ENCODE measurements around the gene ANXA2. TPM values are rescaled to one million over a fixed set of nuclear protein-coding genes. Genes with fewer than 3 reads are reported as not detected.

Gene ANXA2
- total and polyA plus RNA-seq, 2 donors from 2014 or later, result 383 to 867 TPM

- TF ChIP-seq, protein P1, sequence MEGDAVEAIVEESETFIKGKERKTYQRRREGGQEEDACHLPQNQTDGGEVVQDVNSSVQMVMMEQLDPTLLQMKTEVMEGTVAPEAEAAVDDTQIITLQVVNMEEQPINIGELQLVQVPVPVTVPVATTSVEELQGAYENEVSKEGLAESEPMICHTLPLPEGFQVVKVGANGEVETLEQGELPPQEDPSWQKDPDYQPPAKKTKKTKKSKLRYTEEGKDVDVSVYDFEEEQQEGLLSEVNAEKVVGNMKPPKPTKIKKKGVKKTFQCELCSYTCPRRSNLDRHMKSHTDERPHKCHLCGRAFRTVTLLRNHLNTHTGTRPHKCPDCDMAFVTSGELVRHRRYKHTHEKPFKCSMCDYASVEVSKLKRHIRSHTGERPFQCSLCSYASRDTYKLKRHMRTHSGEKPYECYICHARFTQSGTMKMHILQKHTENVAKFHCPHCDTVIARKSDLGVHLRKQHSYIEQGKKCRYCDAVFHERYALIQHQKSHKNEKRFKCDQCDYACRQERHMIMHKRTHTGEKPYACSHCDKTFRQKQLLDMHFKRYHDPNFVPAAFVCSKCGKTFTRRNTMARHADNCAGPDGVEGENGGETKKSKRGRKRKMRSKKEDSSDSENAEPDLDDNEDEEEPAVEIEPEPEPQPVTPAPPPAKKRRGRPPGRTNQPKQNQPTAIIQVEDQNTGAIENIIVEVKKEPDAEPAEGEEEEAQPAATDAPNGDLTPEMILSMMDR (IDR thresholded peaks at IDR 0.05; ENCODE audit: borderline replicate concordance, extremely low read depth, insufficient read depth), result no peak
- no peaks in the 10 kb centered on the region for H3K27me3 ChIP-seq (ENCODE audit: control insufficient read depth, insufficient read depth, low read length)
- H3K4me1 ChIP-seq (ENCODE audit: control insufficient read depth in 2 of 3, insufficient read depth in 2 of 3, low read depth in 1 of 3, low read length in 3 of 3), result no peaks in the 10 kb centered on the region
- no peak overlapping the region for H3K9ac ChIP-seq (ENCODE audit: low read length in 3 of 3)
- no peak overlapping the region for H3K27ac ChIP-seq (ENCODE audit: low read depth in 2 of 2, low read length in 2 of 2)
- intact Hi-C loops (cut with DNase I), result loop anchor here (10.0 kb wide), 1 partner anchor 81 kb away; no protein-coding TSS in a partner anchor
- no peak for DNase-seq
- H3K4me3 ChIP-seq (ENCODE audit: low read length in 3 of 3), result no peak overlapping the region
- peaks cover 22 to 32% (median 24%) of the 10 kb centered on the region in 3 donors for H3K36me3 ChIP-seq (ENCODE audit: control insufficient read depth in 2 of 3, insufficient read depth in 3 of 3, low read length in 3 of 3)
- H3K9me3 ChIP-seq (ENCODE audit: control insufficient read depth in 2 of 3, insufficient read depth in 1 of 3, low read length in 3 of 3), result peaks cover 0 to 1% (median 0%) of the 10 kb centered on the region in 3 donors
- FAIRE-seq, result no peak
Measured at GRCh38 chr15:60353245-60353920, 44.4 kb downstream of the ANXA2 start.

DNA sequence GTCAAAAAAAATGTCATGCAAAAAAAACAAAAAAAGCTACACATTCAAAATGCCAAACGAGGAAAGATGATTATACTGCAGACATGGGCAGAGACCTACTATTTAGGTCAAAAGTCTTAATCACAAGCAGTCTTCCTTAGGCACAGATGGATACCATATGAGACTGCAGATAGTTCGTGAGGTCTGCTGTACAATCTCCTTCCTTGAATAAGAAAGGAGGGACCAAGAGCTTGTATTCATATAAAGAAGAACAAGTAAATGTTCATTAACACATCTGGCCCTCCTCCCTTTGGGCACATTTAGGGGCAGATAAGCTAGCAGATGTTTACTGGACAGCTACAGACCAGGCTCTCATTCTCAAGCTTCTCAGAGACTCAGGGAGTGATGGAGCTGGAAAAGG lies 45.3 kb downstream of the ANXA2 start:
- Histone ChIP-seq H3K27me3 (ENCODE audit: control insufficient read depth, insufficient read depth, low read length) (no peaks in the 10 kb centered on the region), H3K9ac (ENCODE audit: low read length in 3 of 3) (no peak overlapping the region), H3K4me3 (ENCODE audit: low read length in 3 of 3) (no peak overlapping the region), H3K27ac (ENCODE audit: low read depth in 2 of 2, low read length in 2 of 2) (no peak overlapping the region), H3K36me3 (ENCODE audit: control insufficient read depth in 2 of 3, insufficient read depth in 3 of 3, low read length in 3 of 3) (peaks cover 29 to 33% (median 31%) of the 10 kb centered on the region in 3 donors), H3K9me3 (ENCODE audit: control insufficient read depth in 2 of 3, insufficient read depth in 1 of 3, low read length in 3 of 3) (peaks cover 0 to 1% (median 0%) of the 10 kb centered on the region in 3 donors), H3K4me1 (ENCODE audit: control insufficient read depth in 2 of 3, insufficient read depth in 2 of 3, low read depth in 1 of 3, low read length in 3 of 3) (no peaks in the 10 kb centered on the region)
- TF ChIP-seq, protein P1 (IDR thresholded peaks at IDR 0.05; ENCODE audit: borderline replicate concordance, extremely low read depth, insufficient read depth), result no peak
- no peak for FAIRE-seq
- intact Hi-C loops (cut with DNase I), result loop anchor here (10.0 kb wide), 1 partner anchor 82 kb away; no protein-coding TSS in a partner anchor
- no peak for DNase-seq

DNA sequence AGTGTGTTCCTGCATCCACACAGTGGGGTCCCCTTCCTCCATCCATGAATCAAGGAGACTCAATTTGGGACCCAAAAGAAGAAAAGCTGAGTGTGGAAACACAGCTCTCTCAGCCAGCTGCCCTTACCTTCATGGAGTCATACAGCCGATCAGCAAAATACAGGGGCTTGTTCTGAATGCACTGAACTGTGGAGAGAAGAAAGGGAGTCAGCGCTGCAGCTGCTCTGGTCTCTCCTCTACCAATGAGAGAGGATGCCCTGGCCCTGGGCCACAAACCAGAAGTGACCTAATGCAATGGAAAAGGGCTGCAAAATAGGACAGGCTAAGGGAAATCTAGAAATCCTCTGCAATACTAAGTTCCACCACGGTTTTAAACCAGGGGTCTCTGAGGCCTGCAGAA lies 46.7 kb downstream of the ANXA2 start:
- Histone ChIP-seq H3K4me1 (ENCODE audit: control insufficient read depth in 2 of 3, insufficient read depth in 2 of 3, low read depth in 1 of 3, low read length in 3 of 3) (no peaks in the 10 kb centered on the region), H3K9me3 (ENCODE audit: control insufficient read depth in 2 of 3, insufficient read depth in 1 of 3, low read length in 3 of 3) (peaks cover 0 to 1% (median 0%) of the 10 kb centered on the region in 3 donors), H3K27ac (ENCODE audit: low read depth in 2 of 2, low read length in 2 of 2) (no peak overlapping the region), H3K4me3 (ENCODE audit: low read length in 3 of 3) (no peak overlapping the region), H3K9ac (ENCODE audit: low read length in 3 of 3) (no peak overlapping the region), H3K27me3 (ENCODE audit: control insufficient read depth, insufficient read depth, low read length) (no peaks in the 10 kb centered on the region), H3K36me3 (ENCODE audit: control insufficient read depth in 2 of 3, insufficient read depth in 3 of 3, low read length in 3 of 3) (peaks cover 34 to 36% (median 35%) of the 10 kb centered on the region in 3 donors)
- TF ChIP-seq, protein P1 (IDR thresholded peaks at IDR 0.05; ENCODE audit: borderline replicate concordance, extremely low read depth, insufficient read depth), result no peak
- intact Hi-C loops (cut with DNase I), result loop anchor here (10.0 kb wide), 1 partner anchor 84 kb away; no protein-coding TSS in a partner anchor
- FAIRE-seq, result no peak
- peak in 3 of 5 donors; percentile 46 to 56 (median 46) for DNase-seq
